Activated CD4-positive, CD25-positive, alpha-beta regulatory T cell treated with anti-CD3 and anti-CD28 coated beads, Interleukin-2, amount 50 U/mL, for 16 hours (primary cell): ENCODE results near the gene SLIT2.

Source experiments
- DNase-seq: peaks from one replicate; pipeline ENCODE4 v3.0.0-alpha.2; 2020; ENCODE audit warnings: low read depth, low spot score

SLIT2 gene

GRCh38 chr4:20266215-20267082 is 14.7 kb downstream of the SLIT2 start:
- DNase-seq = no peak

DNA sequence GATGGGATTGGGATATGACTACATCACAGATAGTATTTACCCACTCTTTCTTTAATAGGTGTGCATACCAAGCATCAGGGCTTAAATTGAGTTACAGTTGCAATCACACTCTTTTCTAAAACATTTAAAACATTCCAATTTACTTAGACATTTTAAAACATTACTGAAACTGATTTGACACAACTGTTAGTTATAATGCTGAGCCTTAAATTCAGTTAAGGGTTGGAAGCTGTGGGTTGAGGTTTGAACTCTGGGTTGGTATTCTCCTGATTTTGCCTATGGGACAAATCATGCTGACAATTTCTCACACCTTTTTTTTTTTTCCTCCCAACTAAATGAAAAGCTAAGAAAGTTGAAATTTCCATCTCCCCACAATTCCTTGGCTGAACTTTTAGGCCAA is 16.3 kb downstream of the SLIT2 start:
- no peak for DNase-seq

- no peak for DNase-seq
Measured at GRCh38 chr4:20269320-20269719, 17.6 kb downstream of the SLIT2 start.

DNA sequence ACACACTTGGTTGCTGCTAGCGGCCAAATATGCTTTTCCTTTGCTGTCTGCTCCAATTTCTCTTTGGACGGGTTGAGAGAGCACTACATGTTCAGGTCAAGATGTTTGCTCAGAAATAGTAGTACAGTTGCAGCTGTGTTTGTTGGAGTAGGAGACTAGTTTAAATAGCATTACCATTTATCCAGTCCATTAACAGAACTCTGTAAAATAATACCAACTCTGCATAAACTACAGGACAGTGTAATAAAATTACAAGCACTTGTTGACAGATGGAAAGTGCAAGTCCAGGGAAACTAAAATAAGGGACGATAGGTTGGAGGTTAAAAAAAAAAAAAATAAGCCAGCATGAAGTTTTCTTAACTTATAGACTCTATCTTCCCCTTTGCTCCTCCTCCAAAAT is 20.2 kb downstream of the SLIT2 start:
- no peak for DNase-seq

DNA sequence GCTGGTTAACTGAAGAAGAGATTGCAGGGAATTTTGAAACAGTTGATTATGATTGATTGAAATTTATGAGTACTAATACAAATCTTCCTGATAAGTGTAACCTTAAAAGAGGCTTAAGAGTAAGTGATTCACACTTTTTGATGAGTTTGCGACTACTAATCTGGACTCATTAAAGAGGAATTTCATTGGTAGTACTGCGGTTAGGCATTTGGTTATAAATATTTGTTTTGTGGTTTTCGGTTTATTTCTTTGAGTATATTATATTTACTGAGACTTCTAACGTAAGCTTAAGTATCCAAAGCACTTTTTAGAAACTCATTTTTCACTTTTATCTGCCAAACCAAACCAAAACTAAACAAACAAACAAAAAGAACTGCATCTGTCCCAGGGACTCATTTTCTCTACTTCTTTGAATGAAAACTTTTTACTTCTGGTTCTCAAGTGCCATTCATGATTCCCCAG is 20.7 kb downstream of the SLIT2 start:
- DNase-seq = no peak

DNA sequence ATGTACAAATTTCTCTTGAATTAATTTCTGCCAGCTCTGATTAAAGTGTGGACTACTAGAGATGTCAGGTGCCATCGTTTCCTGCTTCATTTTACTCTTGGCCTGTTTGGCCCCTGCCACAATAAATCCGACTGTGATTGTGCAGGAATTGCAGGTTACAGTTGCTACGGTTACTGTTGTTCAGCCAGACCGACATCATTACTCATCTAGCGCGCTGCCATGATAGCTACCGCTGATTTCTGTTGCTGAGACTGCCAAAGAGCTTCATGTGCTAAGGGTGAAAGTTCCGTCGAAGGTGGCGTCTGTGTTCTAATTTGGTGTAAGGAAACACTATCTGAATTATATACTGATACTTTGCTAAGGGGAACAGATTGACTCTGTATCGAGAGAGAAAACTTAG is 22.1 kb downstream of the SLIT2 start:
- DNase-seq = no peak

DNA sequence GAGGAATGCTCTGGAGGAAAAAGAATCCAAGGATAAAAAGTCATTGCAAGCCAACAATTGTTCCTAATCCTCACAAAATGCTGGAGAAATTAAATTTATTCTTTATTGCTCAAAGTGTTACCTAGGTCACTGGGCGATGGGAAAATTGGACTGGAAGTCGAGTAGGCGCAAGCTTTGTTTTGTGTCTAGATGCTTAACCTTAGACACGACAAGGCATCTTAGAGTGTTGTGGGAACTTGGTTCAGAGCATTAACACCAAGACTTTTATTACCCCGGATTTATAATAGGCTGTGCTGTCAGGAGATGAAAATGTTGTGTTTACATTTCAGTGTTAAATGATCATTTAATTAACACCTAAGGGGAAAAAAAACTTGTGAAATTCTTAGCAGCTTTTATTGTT is 25.1 kb downstream of the SLIT2 start:
- no peak for DNase-seq

DNA sequence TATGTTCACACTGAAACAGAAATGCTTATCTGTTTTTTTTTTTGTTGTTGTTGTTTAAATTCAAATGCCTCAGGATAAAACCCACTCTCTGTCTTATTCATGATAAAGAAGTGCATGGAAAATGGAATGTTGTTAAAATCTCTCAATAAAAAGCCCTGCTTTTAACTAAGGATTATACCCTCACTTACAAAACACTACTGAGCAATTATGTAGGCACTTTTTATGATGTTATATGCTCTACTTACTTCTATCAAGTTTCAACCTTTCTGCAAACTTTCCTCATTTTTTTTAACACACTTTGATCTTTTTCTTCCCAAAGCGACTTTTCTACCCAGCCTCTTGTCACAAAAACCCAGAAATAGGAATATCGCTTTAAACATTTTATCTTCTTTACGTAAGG is 26.5 kb downstream of the SLIT2 start:
- DNase-seq = no peak

DNA sequence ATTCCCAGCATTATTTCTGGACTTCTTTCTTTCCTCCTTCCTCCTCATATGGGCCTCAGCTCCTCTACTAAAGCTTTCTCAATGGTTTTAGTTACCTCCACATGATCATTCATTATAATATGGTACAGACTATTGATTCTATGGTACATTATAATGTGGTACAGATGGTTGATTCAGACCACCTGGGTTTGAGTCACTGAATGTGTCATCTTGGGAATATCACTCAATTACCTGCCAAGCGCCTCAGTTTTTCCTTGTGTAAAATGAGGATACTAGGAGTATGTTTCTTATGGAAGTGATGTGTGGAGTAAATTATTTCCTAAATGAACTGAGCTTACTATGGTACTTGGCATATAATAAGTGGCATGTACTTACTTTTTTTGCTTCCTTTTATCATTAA is 27.7 kb downstream of the SLIT2 start:
- DNase-seq = no peak

- DNase-seq = no peak
Measured at GRCh38 chr4:20281453-20281852, 29.7 kb downstream of the SLIT2 start.

DNA sequence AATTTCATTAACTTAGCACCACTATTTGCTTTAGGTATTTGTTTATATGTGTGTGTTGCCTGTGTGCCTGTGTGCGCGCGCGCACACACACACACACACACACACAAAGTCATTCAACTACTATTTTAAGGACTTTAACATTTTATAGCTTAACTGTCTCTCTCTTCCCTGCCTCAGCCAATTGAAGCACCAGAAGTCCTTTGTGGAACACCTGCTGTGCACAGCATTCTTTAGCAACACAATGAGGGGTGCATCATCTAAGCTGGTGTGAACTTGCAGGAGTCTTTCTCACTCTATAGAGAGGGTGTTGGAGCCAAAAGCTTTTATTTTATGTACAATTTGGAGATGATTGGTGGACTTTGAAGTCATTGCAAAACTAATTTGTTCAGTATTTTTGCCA is 31.3 kb downstream of the SLIT2 start:
- no peak for DNase-seq

DNA sequence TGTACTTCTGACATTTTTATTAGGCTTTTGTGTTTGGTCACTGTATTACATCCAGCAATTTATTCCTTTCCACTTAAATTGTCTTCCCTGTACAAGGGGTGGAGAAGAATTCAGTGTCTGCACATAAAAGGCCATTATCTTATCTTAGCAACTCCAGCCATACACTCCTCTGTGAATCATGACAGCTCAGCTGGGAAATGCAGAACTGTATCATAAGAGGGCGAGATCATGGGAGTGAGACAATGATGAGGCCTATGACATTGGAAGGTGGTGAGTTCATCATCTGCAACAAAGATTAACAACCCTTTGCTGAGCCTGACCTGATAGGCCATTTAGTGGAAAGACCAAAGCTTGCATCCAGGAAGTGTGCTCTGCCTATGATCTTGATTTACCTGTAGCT is 33.3 kb downstream of the SLIT2 start:
- DNase-seq = no peak

- no peak for DNase-seq
Measured at GRCh38 chr4:20287246-20287645, 35.5 kb downstream of the SLIT2 start.

DNA sequence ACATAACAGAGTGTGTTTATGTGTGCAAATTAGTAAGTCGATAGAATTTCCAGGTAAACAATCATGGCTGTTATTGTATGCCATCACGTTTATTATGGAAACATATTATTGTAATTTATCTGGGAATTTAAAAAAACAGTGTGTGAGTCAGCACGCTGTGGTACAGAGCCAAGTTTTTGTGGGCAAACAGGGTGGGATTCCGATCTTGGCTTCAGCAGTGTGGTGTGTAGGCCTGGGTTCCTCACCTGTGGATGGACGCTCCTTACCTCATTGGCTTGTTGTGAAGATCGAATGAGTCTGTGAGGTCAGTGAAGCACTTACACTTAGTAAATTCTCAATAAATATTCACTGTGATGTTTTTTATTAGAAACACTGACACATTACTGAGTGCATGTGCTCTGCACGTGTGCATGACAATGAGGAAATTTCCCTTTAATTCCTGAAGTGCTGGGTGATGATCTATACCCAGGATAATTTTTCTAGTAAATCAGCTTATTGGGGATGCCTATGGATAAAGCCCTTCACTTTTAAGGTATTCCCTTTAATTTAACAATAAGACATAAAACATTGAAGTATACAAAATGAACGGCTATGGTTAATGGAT is 36.4 kb downstream of the SLIT2 start:
- DNase-seq = no peak

- DNase-seq = no peak
Measured at GRCh38 chr4:20288846-20289512, 37.3 kb downstream of the SLIT2 start.

DNA sequence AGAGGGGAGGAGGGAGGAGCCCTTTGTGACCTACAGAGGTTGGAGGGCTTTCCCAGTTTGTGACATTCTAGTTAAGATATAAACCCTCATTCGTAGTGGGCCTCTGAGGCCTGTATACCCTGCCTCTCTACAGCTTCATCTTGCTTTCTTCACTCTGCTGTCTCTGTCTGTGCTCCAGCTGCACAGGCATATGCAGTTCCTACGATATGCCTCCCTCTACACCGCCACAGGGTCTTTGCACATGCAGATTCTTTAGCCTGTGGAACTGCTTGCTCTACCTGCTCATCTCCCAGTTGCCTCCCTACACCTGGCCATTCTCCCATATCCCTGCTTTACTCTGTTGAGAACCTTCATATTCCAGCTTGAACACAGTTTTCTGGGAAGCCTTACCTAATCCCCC is 38.1 kb downstream of the SLIT2 start:
- no peak for DNase-seq

DNA sequence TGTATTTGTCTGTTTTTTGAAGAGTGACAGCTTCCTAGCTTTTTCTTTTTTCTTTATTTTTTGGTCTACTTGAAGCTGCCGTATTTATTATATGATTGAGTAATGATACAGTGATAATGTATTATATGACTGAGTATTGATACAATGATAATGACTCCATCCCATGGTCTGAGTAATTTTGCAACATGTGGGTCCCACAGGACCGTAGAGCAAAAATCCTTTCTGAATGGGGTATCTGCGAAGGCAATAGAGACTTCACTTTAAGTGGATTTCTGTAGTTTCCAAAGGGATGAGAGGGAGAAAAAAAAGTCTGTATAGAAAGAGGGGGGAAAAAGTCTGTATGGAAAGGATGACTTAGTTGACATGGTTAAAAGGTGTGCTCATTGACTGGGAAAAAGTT is 41.0 kb downstream of the SLIT2 start:
- DNase-seq = no peak

DNA sequence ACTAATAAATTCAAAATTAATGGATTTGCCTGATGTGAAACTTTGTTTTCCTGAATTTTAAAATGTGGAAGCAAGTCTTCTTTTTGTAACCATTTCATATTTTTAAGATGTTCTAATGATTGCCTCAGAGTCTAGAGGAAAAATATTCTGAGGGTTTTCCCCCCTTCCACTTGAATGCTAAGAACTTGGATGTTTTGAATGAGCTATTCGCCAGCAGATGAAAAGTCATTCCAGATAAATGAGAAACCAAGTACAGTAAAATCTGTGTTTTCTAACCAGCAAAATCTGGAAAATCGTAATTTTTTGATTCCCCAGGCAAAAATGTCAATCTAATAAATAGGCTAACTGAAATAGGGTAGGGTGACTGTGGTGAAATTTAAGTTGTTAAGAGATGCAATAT is 45.6 kb downstream of the SLIT2 start:
- no peak for DNase-seq

GRCh38 chr4:20297783-20298182 is 46.1 kb downstream of the SLIT2 start:
- DNase-seq = no peak

DNA sequence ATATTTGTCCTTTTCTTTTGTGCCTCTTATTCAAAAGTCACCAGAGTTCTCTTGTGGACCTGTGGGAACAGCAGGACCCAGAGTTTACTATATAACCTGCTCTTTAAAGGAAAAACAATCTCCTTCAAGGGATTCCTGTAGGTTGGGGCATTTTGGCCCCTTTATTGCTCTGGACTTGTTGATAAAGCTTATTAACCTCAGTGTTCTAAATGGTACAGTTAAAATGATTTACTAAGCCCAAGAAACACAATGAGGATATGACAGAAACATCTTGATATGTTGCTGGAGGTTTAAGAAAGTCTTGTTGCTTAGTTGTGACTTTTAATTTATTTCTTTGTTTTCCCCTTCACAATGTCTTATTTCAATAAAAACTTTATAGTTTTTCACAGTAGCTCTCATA is 46.8 kb downstream of the SLIT2 start:
- DNase-seq = no peak

DNA sequence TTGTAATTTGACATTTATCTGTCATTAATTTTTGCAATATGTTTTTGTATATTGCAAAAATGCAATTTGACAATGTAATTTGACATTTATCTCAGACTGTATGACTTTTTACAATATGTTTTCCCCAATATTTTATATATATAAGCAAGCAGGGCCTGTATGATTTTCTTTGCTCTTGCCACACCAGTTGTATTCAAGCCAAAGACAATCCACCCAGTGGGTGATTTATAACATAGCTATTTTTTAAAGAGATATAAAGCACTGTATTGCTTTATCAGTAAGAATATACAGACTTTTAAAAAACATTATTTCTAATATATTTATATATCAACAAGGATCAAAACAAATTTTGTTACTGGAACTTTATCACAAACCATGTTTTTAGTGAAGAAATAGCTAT is 47.3 kb downstream of the SLIT2 start:
- DNase-seq = no peak

DNA sequence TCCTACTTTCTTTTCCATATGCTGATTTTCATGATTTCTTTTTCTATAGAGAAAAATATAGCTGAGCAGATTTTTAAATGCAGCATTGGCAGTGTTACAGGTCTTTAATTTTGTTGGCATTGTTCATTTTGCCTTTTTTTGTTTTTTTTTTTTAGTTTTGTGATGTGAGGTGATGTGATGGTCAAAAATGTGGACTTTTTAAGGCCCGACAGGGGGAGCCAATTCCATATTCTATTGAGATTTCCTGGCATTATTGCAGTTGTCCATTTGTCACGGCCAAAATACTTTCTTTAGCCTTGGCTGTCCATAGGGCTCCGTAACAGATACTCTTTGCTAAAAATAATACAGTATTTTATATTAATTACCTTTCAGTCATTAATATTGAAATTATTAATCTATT is 47.8 kb downstream of the SLIT2 start:
- no peak for DNase-seq

GRCh38 chr4:20301161-20301560 is 49.5 kb downstream of the SLIT2 start:
- DNase-seq = no peak
